HepG2 (cell line): Measurements from ENCODE around the gene ABCB6. TPM values are rescaled to one million over a fixed set of nuclear protein-coding genes. Genes with fewer than 3 reads are reported as not detected.

Experiments
- ARHGAP35 ChIP-seq: sonication (generic); formaldehyde crosslinking; IDR thresholded peaks from 2 replicates; pipeline ENCODE4 v1.9.0; 2022; ENCODE audit warnings: mild to moderate bottlenecking, inconsistent platforms, moderate library complexity, missing genetic modification reagents, borderline replicate concordance
- ARNTL ChIP-seq: sonication (generic); formaldehyde crosslinking; IDR thresholded peaks from 2 replicates; pipeline ENCODE4 v1.4.0; 2020; ENCODE audit warnings: mild to moderate bottlenecking, missing genetic modification reagents
- ATF7 ChIP-seq, 2 experiments: fragments of 450-650 bp in 1 of 2; sonication (generic) in 1 of 2; formaldehyde crosslinking in 1 of 2; IDR thresholded peaks; 2 replicates each; pipeline versions ENCODE4 v1.4.0 to v1.6.1; 2016 to 2020; ENCODE audit warnings: antibody characterized with exemption in 1 of 2, mild to moderate bottlenecking in 1 of 2, missing genetic modification reagents in 1 of 2
- FOXO4 ChIP-seq: sonication (generic); formaldehyde crosslinking; conservative IDR thresholded peaks from 2 replicates; pipeline ENCODE4 v1.8.1; 2023; ENCODE audit warnings: missing genetic modification reagents
- GPN1 ChIP-seq: sonication (generic); formaldehyde crosslinking; IDR thresholded peaks from 2 replicates; pipeline ENCODE4 v1.5.1; 2020; ENCODE audit warnings: missing genetic modification reagents, borderline replicate concordance
- GRHL1 ChIP-seq: sonication (generic); formaldehyde crosslinking; conservative IDR thresholded peaks from 2 replicates; pipeline ENCODE4 v1.8.0; 2022; ENCODE audit warnings: missing genetic modification reagents
- HNRNPK ChIP-seq: fragments of 200-400 bp; formaldehyde crosslinking; IDR thresholded peaks from 2 replicates; pipeline ENCODE4 v1.6.1; 2018; ENCODE audit warnings: low read length, low read depth, moderate library complexity, mild to moderate bottlenecking; ENCODE audit not compliant: poor library complexity, severe bottlenecking
- JUN ChIP-seq: sonication (generic); formaldehyde crosslinking; IDR thresholded peaks from 2 replicates; pipeline ENCODE4 v1.4.0; 2020; ENCODE audit warnings: mild to moderate bottlenecking, missing genetic modification reagents
- MLLT10 ChIP-seq: sonication (generic); formaldehyde crosslinking; IDR thresholded peaks from 2 replicates; pipeline ENCODE4 v1.4.0; 2020; ENCODE audit warnings: missing genetic modification reagents
- NCOR1 ChIP-seq: fragments of 200-600 bp; sonication (generic); IDR thresholded peaks from 2 replicates; pipeline ENCODE4 v1.7.0; 2017; ENCODE audit warnings: antibody characterized with exemption, low read length, borderline replicate concordance
- PCBP1 ChIP-seq: fragments of 200-400 bp; formaldehyde crosslinking; IDR thresholded peaks from 2 replicates; pipeline ENCODE4 v1.6.1; 2017; ENCODE audit warnings: mild to moderate bottlenecking, low read depth, low read length, borderline replicate concordance
- RAD21 ChIP-seq: fragments of 450-650 bp; formaldehyde crosslinking; IDR thresholded peaks from 2 replicates; pipeline ENCODE4 v1.5.0; 2020; ENCODE audit warnings: mild to moderate bottlenecking
- SRF ChIP-seq: IDR thresholded peaks from 2 replicates; pipeline ENCODE4 v1.6.1; 2011; ENCODE audit warnings: mild to moderate bottlenecking, low read depth, low read length, moderate library complexity
- TEAD3 ChIP-seq: optimal IDR thresholded peaks from 2 replicates; pipeline ENCODE3; 2016; ENCODE audit warnings: borderline replicate concordance
- ZNF225 ChIP-seq: sonication (generic); formaldehyde crosslinking; IDR thresholded peaks from 2 replicates; pipeline ENCODE4 v1.4.0; 2020; ENCODE audit warnings: mild to moderate bottlenecking, missing genetic modification reagents
- ZNF512B ChIP-seq: sonication (generic); formaldehyde crosslinking; IDR thresholded peaks from 2 replicates; pipeline ENCODE4 v1.5.1; 2020; ENCODE audit warnings: missing genetic modification reagents, mild to moderate bottlenecking, borderline replicate concordance
- ZNF567 ChIP-seq: sonication (generic); formaldehyde crosslinking; IDR thresholded peaks from 2 replicates; pipeline ENCODE4 v1.8.1; 2023; ENCODE audit warnings: mild to moderate bottlenecking, missing genetic modification reagents, borderline replicate concordance
- ZNF674 ChIP-seq: sonication (generic); formaldehyde crosslinking; IDR thresholded peaks from 2 replicates; pipeline ENCODE4 v1.5.0; 2020; ENCODE audit warnings: low read depth, mild to moderate bottlenecking, missing genetic modification reagents
- polyA plus RNA-seq, 8 experiments: library from polyadenylated mRNA; depleted of rRNA in 3 of 8; stranded (reverse) in 7 of 8; unstranded in 1 of 8; fragments of >200 nt; fragmentation: Illumina TruSeq in 4 of 8; extraction: Trizol in 4 of 8; gene quantifications; 2 replicates each; pipeline versions ENCODE4 v1.2.1 to v1.2.3, GENCODE V29; 2011 to 2016; ENCODE audit warnings: low read depth in 4 of 8, missing spikeins in 1 of 8, mixed read lengths in 1 of 8; ENCODE audit not compliant: insufficient read depth in 1 of 8
- total RNA-seq, 5 experiments: library from RNA; depleted of rRNA; stranded (reverse); fragments of >200 nt; fragmentation: Illumina TruSeq; extraction: Trizol; gene quantifications; 2 replicates each; pipeline ENCODE4 v1.2.3, GENCODE V29; 2016; ENCODE audit warnings: low read depth in 1 of 5
- TF ChIP-seq, protein P1 (sequence below): sonication (generic); formaldehyde crosslinking; IDR thresholded peaks from 2 replicates; pipeline ENCODE4 v1.4.0; 2020; ENCODE audit warnings: mild to moderate bottlenecking, missing genetic modification reagents

ABCB6 gene
- total and polyA plus RNA-seq, 2 of the 13 experiments (the other 11 are each of a cell fraction or from before 2014, with no cell fraction given): 91.1 to 137 TPM

DNA sequence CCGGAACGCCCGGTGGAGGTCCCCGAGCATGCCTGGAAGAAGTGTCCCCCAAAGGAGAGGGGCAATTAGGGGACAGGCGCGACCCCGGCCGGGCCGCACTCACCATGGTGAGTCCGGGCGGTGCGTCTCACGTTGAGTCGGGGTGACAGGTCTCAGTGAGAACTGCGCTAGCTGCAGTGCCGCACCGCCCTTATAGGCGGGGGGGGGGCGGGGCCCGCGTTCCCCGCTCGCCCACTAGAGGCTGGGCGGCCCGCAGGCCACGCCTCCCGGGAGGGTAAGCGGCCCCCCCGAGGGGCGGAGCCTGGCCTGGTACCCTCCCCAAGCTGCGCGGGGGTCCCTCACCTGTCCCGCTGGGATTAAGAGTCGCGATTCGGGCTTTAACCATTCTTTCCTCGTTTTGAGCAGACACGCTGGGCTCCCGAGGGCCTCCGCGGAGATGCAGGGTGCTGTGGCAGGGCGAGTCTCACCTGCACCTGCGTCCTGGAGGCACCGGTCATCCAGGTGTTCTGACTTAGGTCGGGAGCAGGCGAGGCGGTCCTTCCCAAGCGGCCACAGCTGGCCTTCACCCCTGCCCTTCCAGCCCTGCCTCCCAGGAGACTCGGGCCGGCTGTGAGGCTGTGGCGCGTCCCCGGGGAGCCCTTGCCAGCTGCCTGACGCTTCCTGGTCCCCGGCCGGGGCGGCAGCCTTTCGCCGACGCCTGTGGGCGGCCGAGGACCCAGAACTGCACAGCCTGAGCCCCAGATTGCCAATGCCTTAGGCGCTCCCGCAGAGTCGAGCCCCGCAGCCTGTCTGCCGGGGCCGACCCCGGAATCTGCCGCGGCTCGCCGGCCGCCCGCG lies 35.2 kb upstream of the ABCB6 start, which contains the start of gene TUBA4A (continued):
- TF ChIP-seq, protein P1, sequence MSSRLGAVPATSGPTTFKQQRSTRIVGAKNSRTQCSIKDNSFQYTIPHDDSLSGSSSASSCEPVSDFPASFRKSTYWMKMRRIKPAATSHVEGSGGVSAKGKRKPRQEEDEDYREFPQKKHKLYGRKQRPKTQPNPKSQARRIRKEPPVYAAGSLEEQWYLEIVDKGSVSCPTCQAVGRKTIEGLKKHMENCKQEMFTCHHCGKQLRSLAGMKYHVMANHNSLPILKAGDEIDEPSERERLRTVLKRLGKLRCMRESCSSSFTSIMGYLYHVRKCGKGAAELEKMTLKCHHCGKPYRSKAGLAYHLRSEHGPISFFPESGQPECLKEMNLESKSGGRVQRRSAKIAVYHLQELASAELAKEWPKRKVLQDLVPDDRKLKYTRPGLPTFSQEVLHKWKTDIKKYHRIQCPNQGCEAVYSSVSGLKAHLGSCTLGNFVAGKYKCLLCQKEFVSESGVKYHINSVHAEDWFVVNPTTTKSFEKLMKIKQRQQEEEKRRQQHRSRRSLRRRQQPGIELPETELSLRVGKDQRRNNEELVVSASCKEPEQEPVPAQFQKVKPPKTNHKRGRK (CRISPR knock-in tag): no peak
- TF ChIP-seq ARHGAP35 (CRISPR knock-in tag) (no peak), ZNF674 (CRISPR knock-in tag) (no peak), FOXO4 (CRISPR knock-in tag) (no peak), ATF7 (IDR thresholded peaks at IDR 0.05) (no peak), ATF7 (CRISPR knock-in tag; IDR thresholded peaks at IDR 0.05) (no peak; the same call in 1 of the 2 replicates), GPN1 (CRISPR knock-in tag) (no peak), ARNTL (CRISPR knock-in tag) (no peak), RAD21 (CRISPR knock-in tag) (no peak), JUN (CRISPR knock-in tag) (no peak), TEAD3 (CRISPR knock-in tag) (no peak), HNRNPK (no peak), PCBP1 (0 out of 2 replicates have a peak, but pooled peaks have one; percentile 29), MLLT10 (CRISPR knock-in tag) (no peak), ZNF225 (no peak; the same call in 1 of the 2 replicates), GRHL1 (CRISPR knock-in tag) (no peak), ZNF512B (CRISPR knock-in tag) (no peak), NCOR1 (no peak), SRF (no peak), ZNF567 (CRISPR knock-in tag) (no peak)
